HG03159 (cell line): Measurements from ENCODE around the gene BCAM.
"Not testable (repeated sequence)": the region's sequence is repeated elsewhere in the genome, so short reads cannot be mapped to it uniquely, and the experiment has no call there.

Experiments
- ATAC-seq: cut with Tn5 transposase; IDR thresholded peaks from one replicate; pipeline ENCODE4 v1.9.1; 2021; ENCODE audit warnings: mild to moderate bottlenecking, moderate library complexity; ENCODE audit not compliant: unreplicated experiment

The BCAM gene

GRCh38 chr19:44847144-44848035 is 38.5 kb downstream of the BCAM start:
- ATAC-seq: no peak

- no peak for ATAC-seq
Observed at GRCh38 chr19:44848036-44848811, 39.3 kb downstream of the BCAM start.

- no peak for ATAC-seq
Observed at GRCh38 chr19:44848812-44849447, 40.0 kb downstream of the BCAM start.

- no peak for ATAC-seq
Observed at GRCh38 chr19:44850641-44851109, 41.8 kb downstream of the BCAM start.

- ATAC-seq: no peak
Observed at GRCh38 chr19:44851427-44851826, 42.5 kb downstream of the BCAM start.

GRCh38 chr19:44855606-44856005 is 46.7 kb downstream of the BCAM start:
- ATAC-seq: no peak

- no peak for ATAC-seq
Observed at GRCh38 chr19:44856421-44857083, 47.6 kb downstream of the BCAM start.

- ATAC-seq: no peak
Observed at GRCh38 chr19:44857837-44858236, 48.9 kb downstream of the BCAM start.

- ATAC-seq: not testable (repeated sequence)
Observed at GRCh38 chr19:44861576-44861975, 52.7 kb downstream of the BCAM start.

- ATAC-seq: no peak
Observed at GRCh38 chr19:44863990-44864389, 55.1 kb downstream of the BCAM start.

- ATAC-seq: no peak
Observed at GRCh38 chr19:44865196-44865767, 56.4 kb downstream of the BCAM start.

GRCh38 chr19:44866664-44867063 is 57.8 kb downstream of the BCAM start:
- ATAC-seq: no peak

- no peak for ATAC-seq
Observed at GRCh38 chr19:44867578-44867977, 58.7 kb downstream of the BCAM start.

- ATAC-seq: no peak
Observed at GRCh38 chr19:44869733-44870470, 61.0 kb downstream of the BCAM start.
